GM19372 (cell line): Measurements from ENCODE around the gene NFKBIE.

Source experiments
- ATAC-seq: cut with Tn5 transposase; IDR thresholded peaks from one replicate; pipeline ENCODE4 v1.9.1; 2021; ENCODE audit warnings: mild to moderate bottlenecking, low read depth, moderate library complexity; ENCODE audit not compliant: unreplicated experiment

Gene NFKBIE

DNA sequence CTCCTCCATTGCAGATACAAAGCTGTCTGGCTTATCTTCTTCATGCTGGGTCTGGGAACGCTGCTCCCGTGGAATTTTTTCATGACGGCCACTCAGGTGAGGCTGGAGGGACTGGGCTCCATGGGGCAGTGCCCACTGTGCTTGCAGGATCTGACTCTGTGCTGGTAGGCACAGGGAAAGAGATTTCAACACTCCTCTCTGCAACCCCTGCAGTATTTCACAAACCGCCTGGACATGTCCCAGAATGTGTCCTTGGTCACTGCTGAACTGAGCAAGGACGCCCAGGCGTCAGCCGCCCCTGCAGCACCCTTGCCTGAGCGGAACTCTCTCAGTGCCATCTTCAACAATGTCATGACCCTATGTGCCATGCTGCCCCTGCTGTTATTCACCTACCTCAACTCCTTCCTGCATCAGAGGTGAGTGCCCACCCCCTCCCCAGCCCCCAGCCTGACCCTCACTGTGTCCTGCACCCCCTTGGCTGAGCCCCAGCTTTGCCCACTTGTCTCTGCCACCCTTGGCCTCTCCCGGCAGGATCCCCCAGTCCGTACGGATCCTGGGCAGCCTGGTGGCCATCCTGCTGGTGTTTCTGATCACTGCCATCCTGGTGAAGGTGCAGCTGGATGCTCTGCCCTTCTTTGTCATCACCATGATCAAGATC lies 35.8 kb downstream of the NFKBIE start:
- no peak for ATAC-seq

DNA sequence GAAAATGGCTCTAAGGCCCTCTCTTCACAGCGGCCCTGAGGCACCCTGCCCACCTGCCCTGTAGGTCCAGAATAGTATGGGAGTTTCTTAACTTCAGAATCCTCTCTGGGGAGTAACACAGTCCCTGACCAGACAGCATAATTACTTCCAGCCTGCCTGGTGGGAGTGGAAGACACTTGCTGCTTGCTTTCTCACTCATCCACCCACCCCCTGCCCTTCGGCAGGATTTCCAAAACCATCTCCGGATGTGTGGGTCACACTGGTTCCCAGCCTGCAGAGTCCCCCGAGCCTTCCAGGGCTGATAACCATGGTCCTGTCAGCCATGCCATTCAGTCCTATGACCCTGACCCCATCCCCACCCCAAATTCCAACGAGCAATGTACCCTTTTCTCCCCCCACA lies 36.5 kb downstream of the NFKBIE start:
- ATAC-seq = no peak

DNA sequence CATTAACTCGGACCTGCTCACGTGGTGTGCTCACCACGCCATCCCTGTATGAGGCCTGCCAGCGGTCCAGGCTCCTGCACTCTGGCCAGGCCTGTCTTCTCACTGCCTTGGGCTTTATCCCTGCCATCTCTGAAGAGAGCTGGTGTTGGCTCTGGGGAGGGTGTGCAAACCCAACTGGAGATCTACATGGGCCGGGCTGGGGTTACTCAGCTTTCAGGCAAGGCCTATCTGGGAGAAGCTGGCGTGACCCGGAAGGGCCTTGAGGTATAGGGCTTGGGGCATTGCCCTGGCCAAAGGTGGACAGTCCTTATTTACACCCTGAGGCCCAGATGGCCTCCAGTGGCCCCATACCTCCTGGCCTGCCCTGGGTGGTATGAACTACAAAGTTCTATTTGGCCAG lies 36.9 kb downstream of the NFKBIE start:
- ATAC-seq = no peak

DNA sequence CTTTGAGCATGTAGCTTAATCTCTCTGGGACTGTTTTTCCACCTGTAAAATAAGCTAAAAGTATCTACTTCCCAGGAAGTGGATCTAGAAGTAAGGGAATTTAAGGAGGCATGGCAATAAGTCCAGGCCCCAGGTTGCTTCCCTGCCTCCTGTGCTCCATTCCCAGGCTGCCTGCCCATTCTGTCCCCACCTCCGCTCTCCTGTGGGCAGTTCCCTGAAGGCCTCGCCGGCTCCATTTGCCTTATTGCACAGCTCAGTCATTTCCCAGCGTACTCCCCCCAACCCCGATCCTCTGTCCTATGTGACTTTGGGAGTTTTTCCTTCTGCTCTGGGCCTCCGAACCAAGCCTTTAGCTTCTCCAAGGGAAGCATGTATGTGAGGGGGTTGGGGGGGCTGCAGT lies 37.3 kb downstream of the NFKBIE start:
- ATAC-seq = no peak

DNA sequence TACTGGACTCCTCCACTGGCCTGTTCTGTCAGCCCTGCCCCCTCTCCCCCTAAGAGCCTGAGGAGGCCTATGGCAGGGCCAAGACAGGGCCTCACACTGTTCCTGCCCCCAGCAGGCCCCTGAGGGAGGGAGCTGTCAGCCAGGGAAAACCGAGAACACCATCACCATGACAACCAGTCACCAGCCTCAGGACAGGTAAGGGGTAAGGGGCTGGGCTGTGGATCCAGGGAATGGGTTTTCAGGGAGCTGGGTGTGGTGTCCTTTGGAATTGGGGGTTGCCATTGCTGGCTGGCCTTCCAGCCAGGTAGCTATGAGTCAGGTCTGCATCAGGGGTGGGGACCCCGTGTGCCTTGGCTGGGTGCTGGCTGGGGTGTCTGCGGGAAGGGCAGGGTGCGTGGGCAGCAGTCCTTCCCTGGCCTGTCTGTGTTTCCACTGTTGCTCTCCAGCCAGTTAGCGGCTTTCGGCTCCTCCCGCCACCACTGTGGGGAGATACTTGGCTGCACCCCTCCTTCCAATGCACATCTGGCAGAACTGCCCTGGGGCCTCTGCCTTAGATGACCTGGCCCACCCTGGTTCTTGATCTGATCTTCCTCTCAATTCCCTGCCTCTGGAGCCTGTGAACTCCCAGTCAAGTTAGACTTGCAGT lies 38.1 kb downstream of the NFKBIE start:
- ATAC-seq = no peak

DNA sequence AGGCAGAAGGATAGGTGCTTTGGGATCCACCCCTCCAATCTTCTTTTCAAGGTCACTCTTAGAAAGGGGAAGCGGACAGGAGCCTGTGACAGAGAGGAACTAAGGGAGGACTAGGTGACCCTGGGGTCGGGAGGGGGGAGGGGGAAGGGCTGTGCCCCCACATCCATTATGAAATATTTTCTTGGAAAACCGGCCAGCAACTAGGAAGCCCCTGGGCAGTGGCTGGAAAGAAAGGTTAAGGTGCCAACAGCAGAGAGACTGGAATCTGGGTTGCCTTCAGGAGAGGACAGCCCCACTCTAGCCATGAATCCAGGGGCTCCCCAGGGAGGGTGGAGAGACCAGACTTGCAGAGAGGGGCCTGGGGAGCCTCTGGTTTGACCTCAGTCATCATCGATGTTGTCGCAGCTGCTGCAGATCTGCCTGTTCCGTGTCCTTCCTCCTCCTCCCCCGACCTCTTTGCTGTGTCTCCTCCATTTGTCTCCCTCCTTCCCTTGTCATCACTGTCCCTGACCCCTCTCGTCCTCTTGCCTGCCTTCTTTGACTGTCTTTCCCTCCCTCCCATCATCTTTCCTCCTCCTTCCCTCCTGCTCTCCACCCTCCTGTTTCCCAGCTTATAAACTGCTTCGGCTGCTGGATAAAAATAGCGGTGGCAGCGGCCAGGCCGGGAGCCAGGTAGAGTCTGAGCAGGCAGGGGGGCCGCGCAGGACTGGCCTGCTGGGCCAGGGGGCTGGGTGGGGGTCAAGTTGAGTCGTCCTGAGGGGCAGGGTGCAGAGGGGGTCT lies 38.8 kb downstream of the NFKBIE start:
- ATAC-seq = no peak

DNA sequence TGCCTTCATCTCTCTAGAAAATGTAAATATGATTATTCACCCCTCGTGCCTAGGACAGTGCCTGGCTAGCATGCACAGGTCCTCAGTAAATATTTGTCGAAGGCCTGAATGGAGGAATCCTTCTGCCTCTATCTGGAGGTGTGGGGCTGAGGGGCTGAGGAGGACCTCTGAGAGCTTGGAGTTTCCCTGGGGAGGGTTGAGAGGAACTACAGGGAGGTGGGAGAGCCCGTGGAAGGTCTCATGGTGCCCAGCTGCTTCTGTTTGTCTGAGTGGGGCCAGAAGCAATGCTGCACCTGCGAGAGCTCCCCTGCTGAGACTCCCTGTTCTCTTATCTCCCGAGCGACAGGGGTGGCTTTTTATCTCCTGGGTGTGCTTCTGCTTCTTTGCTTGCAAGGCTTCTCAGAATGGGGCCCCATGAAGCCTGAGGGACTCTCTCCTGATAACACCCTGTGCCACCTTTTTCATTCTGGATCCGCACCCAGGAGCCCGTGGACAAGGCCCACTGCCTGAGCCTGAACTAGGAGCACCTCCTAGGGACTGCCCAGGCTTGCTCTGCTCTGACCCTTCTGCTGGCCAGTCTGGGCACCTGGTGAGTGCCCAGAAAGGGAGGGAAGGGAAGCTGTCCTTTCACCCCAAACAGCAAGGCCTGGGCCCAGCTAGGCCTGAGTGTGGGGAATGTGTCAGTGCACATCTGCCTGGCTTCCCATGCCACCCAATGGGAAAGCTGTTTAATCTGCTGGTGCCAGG lies 39.6 kb downstream of the NFKBIE start:
- ATAC-seq = no peak

DNA sequence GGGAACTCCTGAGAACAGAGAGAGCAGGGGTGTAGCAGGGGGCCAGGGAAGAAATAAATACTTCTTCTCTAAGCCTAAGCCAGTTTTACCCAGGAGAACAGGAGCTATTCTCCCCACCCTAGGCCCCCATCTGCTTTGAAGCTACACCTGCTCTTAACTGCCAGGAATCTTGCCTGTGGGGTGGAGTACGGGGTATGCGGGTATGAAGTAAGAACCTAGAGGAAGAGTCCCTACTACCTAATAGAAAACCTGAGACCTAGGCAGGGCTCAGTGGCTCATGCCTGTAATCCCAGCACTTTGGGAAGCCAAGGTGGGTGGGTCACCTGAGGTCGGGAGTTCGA lies 40.4 kb downstream of the NFKBIE start:
- ATAC-seq = no peak

DNA sequence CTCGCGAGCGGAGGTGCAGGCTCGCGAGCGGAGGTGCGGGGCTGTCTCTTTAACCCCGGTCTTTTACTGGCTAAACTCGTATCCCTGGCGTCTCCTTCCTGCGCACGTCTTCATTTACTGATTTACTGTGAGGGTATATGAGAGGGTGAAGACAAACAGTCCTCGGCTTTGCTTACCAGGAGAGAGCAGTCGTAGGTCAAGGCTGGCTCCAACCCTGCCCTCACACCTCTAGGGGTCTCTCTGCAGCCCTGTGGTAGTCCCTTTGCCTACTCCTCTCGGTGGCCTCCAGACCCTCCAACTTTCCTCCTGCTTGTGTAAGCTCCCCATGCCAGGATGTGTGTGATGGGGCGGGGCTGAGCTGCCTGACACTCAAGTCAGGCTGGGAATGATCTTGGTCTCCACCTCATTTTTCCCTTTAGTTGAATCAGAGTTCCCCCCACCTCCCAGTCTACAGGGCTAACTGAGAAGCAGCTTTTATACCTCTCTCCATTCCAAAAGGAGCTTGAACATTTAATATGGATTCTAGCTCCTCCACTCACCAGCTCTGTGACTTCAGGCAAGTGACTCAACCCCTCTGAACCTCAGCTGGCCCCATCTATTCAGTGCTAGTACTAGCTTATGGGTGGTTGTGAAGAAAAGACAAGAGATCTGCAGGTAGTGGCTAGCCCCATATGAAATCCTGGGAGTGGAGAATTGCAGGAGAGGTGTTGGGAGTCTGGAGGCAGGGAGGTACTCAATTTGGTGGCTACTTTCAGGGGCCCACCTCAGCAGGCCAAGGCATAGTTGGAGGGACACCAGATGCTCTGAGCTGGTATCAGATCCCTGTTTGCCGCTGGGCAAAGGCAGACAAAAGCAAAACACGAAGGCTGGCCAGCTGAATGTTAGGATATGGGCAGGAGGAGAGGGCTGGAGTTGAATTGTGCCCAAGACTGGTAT lies 41.1 kb downstream of the NFKBIE start:
- ATAC-seq = no peak

DNA sequence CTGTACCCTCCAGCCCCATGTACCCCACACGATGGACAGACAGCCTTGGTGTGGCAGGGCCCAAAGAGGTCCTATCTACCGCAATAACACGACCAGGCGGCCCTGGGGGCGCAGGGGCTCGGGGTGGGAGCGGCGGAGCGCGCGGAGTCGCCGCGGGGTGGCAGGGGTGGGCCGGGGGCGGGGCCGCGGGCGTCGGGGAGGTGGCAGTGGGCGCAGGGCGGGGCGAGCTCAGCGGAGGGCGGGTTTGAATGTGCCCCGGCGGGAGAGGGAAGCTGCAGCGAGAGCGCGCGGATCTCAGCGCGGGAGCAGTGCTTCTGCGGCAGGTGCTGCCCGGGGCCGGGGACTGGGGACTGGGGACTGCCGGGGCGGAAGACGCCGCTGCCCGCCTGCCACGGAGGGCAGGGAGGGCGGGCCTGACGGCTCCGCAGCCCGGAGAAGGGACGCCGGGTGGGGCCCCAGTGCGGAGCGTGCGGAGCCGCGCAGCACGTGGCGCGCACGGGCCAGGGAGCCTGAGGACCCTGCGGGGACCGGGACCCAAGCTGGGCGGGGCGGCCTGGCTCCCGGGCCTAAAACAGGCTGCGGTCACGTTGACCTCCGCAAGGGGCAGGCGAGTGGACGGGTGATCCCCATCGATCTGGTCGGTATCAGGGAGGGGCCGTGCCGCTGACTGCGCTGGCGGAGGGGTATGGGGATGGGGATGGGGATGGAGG lies 41.9 kb downstream of the NFKBIE start, which contains the start of gene SLC29A1:
SLC29A1 (plus strand) TSS at position 277 of the 710 bp plus-strand sequence. CDS start 3,719 bp downstream, outside the sequence.
- ATAC-seq = no peak

DNA sequence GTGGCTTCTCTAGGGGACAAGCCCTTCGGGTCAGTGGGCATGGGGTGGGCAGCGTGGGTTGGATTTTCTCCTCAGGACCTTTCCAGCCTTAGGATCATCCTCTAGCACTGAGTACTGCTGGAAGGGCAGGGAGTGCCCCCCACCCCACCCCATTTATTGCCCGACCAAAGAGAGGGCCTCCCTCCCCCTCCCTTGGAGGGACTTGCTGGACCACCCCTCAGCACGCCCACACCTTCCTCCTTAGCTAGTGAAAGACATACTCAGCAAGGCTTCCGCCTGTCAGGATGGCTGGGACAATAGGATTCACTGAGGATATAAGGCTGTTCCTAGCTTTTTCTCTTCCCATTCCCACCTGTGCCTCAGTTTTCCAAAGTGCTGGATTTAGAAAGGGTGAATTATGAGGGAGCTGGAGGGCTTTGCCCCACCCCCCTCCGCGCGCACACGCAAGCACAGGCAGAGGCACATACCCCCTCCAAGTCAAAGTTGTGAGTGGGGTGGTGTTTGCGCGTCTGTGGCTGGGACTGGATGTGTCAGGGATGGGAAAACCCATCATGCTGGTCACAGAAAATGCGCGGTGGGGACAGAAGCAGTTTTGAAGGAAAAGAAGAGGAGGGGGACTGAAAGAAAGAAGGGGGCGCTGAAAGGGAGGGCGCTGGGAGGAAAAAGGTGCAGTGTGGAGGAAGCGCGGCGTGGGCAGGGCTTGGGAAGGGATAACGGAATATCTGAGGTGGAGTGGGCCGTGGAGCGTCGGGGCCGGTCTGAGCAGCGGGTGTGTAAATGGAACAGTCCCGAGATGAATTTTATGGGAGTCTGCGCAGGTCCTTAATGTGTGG lies 42.6 kb downstream of the NFKBIE start:
- no peak for ATAC-seq

DNA sequence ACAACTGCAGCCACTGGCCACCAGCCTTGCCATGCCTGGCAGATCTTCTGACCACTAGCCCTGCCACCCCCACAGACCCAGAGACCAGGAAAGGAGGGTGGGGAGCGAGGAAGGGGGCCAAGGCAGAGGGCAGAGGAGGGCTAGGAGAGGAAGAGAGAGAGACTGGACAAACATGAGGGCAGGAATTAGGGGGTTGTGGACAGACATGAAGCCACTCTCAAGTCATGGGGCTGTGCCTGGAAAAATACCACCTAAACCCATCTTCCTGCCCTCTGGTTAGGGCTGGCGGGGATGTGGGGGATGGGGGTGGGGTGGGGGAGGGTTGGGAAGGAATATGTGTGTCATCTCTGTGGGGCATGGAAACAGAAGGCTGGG lies 43.4 kb downstream of the NFKBIE start:
- ATAC-seq = no peak

DNA sequence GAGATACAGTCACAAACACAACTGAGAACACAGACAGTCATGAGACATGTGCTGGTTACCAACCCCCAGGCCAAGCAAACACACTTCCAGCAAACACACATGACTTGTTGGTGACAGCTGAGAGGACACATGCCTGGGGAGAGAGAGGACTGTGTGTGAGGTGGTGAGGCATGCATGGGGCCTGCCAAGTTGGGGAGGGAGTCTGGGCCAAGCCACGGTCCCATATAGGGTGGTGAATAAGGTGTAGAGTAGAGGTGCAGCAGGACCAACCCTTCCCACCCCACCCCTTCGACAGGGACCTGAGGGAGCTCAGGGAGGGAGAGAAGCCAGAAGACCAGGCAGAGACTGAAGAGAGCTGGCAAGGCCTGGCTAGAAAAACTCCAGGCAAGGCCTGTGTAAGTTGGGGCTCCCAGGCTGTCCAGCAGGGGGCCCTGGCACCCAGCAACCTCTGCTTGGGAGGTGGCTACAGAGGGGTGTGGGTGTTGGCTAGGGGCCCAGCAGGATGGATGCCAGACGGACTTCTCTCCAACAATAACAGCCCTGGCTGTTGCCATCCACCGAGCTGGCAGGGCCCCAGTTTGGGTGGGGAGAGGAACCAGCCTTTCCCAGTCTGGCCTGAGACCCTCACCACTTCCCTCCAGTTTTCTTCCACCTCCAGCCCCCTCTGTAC lies 43.9 kb downstream of the NFKBIE start:
- ATAC-seq = peak; percentile 46

DNA sequence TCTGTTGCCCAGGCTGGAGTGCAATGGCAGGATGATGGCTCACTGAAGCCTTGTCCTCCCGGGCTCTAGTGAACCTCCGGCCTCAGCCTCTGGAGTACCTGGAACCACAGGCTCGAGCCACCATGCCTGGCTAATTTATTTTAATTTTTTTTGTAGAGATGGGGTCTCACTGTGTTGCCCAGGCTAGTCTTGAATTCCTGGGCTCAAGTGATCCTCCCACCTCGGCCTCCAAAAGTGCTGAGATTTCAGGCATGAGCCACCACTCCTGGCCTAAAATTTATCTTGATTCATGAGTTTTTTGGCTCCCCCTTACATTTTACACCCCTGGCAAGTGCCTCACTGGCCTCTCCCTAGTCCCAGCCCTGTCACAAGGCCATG lies 44.4 kb downstream of the NFKBIE start:
- ATAC-seq = no peak

DNA sequence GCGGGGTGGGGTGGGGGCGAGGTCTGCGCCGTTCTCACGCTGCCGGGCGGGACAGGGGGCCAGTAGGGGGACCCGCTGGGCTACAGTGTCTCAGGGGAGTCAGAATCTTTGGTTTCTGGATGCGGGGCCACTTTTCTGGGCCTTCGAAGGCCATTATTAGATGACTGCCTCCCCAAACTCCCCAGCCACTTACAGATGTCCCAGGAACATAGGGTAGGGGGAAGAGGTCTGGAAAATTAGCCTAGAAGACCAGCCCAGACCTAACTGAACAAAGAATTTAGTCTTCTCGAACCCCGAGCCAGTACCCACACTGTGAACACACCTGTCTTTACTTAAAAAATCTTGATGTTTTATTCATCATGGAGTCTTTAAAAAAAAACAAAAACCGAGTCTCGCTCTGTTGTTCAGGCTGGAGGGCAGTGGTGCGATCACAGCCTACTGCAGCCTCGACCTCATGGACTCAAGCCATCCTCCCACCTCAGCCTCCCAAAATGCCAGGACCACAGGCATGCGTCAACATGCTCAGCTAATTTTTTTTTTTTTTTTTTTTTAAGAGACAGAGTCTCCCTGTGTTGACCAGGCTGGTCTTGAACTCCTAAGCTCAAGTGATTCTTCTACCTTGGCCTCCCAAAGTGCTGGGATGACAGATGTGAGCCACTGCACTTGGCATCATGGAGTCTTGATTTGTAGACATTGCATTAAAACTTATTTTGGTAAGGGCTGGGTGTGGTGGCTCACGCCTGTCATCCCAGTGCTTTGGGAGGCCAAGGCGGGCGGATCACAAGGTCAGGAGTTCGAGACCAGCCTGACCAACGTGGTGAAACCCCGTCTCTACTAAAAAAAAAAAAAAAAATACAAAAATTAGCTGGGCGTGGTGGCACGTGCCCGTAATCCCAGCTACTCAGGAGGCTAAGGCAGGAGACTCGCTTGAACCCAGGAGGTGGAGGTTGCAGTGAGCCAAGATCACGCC lies 45.3 kb downstream of the NFKBIE start:
- ATAC-seq = no peak

DNA sequence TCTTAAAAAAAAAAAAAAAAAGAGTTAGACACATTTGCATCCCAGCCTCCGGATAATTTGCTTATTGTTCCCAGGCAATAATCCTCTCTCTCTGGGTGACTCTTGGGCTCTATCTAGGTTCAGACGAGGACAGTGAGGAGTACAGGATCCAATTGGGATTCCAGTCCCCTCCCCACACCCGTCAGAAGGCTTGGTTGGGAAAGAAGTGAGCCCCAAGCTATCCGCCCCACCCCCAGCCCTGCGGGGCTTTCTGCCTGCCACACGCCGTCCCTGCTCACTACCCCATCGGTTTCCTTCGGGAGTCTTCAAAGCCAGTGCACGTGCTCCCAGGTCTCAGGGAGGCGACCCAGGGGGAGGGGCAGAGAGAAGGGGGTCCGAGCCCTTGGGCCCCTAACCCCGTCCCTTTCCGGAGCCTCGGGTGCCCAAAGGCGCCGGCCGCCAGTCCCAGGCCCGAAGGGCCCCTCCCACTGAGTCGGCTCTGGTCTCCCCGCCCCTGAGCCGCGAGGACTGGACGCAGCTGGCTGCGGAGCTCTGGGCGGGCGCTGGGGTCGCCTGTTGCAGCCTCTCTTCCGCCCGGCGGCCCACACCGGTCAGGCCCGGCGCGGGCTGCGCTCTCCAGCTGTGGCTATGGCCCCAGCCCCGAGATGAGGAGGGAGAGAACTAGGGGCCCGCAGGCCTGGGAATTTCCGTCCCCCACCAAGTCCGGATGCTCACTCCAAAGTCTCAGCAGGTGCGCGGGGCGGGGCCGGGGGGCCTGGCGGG lies 46.1 kb downstream of the NFKBIE start:
- ATAC-seq = peak; percentile 46
